ENCODE measurements around the gene NEURL1.

Gene NEURL1

GRCh38 chr10:103637927-103638557 lies 144.5 kb downstream of the NEURL1 start:
- no peak for TF ChIP-seq JUND (IDR thresholded peaks at IDR 0.05; ENCODE audit: low read depth)
- in situ Hi-C loops (cut with HindIII; ENCODE audit: low pct_unique_long_range_greater_than_20kb, low sequenced_read_pairs): no loop called here
- no peak for DNase-seq (ENCODE audit: low read depth in 1 of 2, low spot score in 1 of 2)

GRCh38 chr10:103638948-103639347 lies 145.4 kb downstream of the NEURL1 start:
- DNase-seq (ENCODE audit: low read depth in 1 of 2, low spot score in 1 of 2): no peak
- TF ChIP-seq JUND (IDR thresholded peaks at IDR 0.05; ENCODE audit: low read depth): no peak
- in situ Hi-C loops (cut with HindIII; ENCODE audit: low pct_unique_long_range_greater_than_20kb, low sequenced_read_pairs): no loop called here

- in situ Hi-C loops (cut with HindIII; ENCODE audit: low pct_unique_long_range_greater_than_20kb, low sequenced_read_pairs): no loop called here
- DNase-seq (ENCODE audit: low read depth in 1 of 2, low spot score in 1 of 2): no peak
- TF ChIP-seq JUND (IDR thresholded peaks at IDR 0.05; ENCODE audit: low read depth): no peak
Observed at GRCh38 chr10:103640436-103641181, 147.1 kb downstream of the NEURL1 start.

GRCh38 chr10:103641326-103641725 lies 147.8 kb downstream of the NEURL1 start:
- in situ Hi-C loops (cut with HindIII; ENCODE audit: low pct_unique_long_range_greater_than_20kb, low sequenced_read_pairs): no loop called here
- DNase-seq (ENCODE audit: low read depth in 1 of 2, low spot score in 1 of 2): no peak
- TF ChIP-seq JUND (IDR thresholded peaks at IDR 0.05; ENCODE audit: low read depth): no peak
